K562 (cell line): ENCODE data around the gene ZNF655. TPM values are rescaled to one million over a fixed set of nuclear protein-coding genes. Genes with fewer than 3 reads are reported as not detected.

Source experiments
- BRCA1 ChIP-seq, 2 experiments: fragments of 450-650 bp in 1 of 2; sonication (generic) in 1 of 2; formaldehyde crosslinking in 1 of 2; IDR thresholded peaks; 2 replicates each; pipeline versions ENCODE4 v1.5.0 to v1.6.1; 2017 to 2020; ENCODE audit warnings: mild to moderate bottlenecking in 1 of 2, missing genetic modification reagents in 1 of 2
- HDGF ChIP-seq: fragments of 450-650 bp; IDR thresholded peaks from 2 replicates; pipeline ENCODE4 v1.6.1; 2016
- IRF9 ChIP-seq: fragments of 450-650 bp; IDR thresholded peaks from 2 replicates; pipeline ENCODE4 v1.6.1; 2016; ENCODE audit warnings: missing biosample characterization, missing genetic modification characterization
- LCOR ChIP-seq: sonication (generic); formaldehyde crosslinking; IDR thresholded peaks from 2 replicates; pipeline ENCODE4 v1.8.0; 2022; ENCODE audit warnings: mild to moderate bottlenecking, missing genetic modification reagents
- MXI1 ChIP-seq: IDR thresholded peaks from 2 replicates; pipeline ENCODE4 v1.6.1; 2011; ENCODE audit warnings: low read depth, mild to moderate bottlenecking, improper control_type of control experiment, low read length
- NCOA2 ChIP-seq, 2 experiments: fragments of 450-650 bp; IDR thresholded peaks; 2 replicates each; pipeline ENCODE4 v1.6.1; 2018; ENCODE audit warnings: mild to moderate bottlenecking in 2 of 2, moderate library complexity in 1 of 2; ENCODE audit not compliant: partially characterized antibody in 2 of 2
- NFXL1 ChIP-seq: fragments of 450-650 bp; formaldehyde crosslinking; IDR thresholded peaks from 2 replicates; pipeline ENCODE4 v1.4.0; 2021; ENCODE audit warnings: mild to moderate bottlenecking
- PRDM10 ChIP-seq: fragments of 450-650 bp; IDR thresholded peaks from 2 replicates; pipeline ENCODE4 v1.6.1; 2018; ENCODE audit not compliant: partially characterized antibody
- SIRT6 ChIP-seq: IDR thresholded peaks from one replicate; pipeline ENCODE4 v1.6.1; 2012; ENCODE audit warnings: low read depth, mild to moderate bottlenecking, control low read depth, inconsistent platforms, low read length, moderate library complexity
- SMARCC2 ChIP-seq: fragments of 450-650 bp; IDR thresholded peaks from 2 replicates; pipeline ENCODE4 v1.6.1; 2017; ENCODE audit warnings: antibody characterized with exemption, moderate library complexity, mild to moderate bottlenecking, low read depth
- SMC3 ChIP-seq: conservative IDR thresholded peaks from 2 replicates; pipeline ENCODE4 v1.6.1; 2011; ENCODE audit warnings: low read depth, low read length, improper control_type of control experiment; ENCODE audit not compliant: insufficient read depth
- SREBF2 ChIP-seq: sonication (generic); formaldehyde crosslinking; IDR thresholded peaks from 2 replicates; pipeline ENCODE4 v1.4.0; 2020; ENCODE audit warnings: mild to moderate bottlenecking, missing genetic modification reagents
- SUPT5H ChIP-seq: fragments of 450-650 bp; IDR thresholded peaks from 2 replicates; pipeline ENCODE4 v1.6.1; 2016
- TAF1 ChIP-seq: IDR thresholded peaks from 2 replicates; pipeline ENCODE4 v1.6.1; 2011; ENCODE audit warnings: mild to moderate bottlenecking, low read length, moderate library complexity; ENCODE audit not compliant: insufficient read depth, control insufficient read depth, severe bottlenecking; ENCODE audit errors: extremely low read depth
- ZBTB12 ChIP-seq: fragments of 250-450 bp; sonication (Bioruptor Pico); IDR thresholded peaks from 2 replicates; pipeline ENCODE4 v1.4.0; 2020
- ZNF224 ChIP-seq: sonication (generic); formaldehyde crosslinking; IDR thresholded peaks from 2 replicates; pipeline ENCODE4 v1.8.0; 2022; ENCODE audit warnings: mild to moderate bottlenecking, missing genetic modification reagents
- ZNF282 ChIP-seq: sonication (generic); formaldehyde crosslinking; IDR thresholded peaks from 2 replicates; pipeline ENCODE4 v1.8.1; 2023; ENCODE audit warnings: missing genetic modification reagents
- ZNF354B ChIP-seq: fragments of 250-450 bp; sonication (Bioruptor Pico); IDR thresholded peaks from 2 replicates; pipeline ENCODE4 v1.4.0; 2020
- polyA plus RNA-seq, 8 experiments: library from polyadenylated mRNA; depleted of rRNA in 4 of 8; stranded (reverse) in 5 of 8; unstranded in 3 of 8; fragments of >200 nt; fragmentation: Nextera tagmentation in 2 of 8; fragmentation: Illumina TruSeq in 1 of 8; extraction: Ambion mirVana in 2 of 8; extraction: Trizol in 1 of 8; gene quantifications; 2 replicates each; pipeline versions ENCODE4 v1.2.1 to v1.2.3, GENCODE V29; 2011 to 2014; ENCODE audit warnings: inconsistent platforms in 1 of 8, missing spikeins in 1 of 8
- total RNA-seq, 7 experiments: library from RNA; depleted of rRNA in 6 of 7; stranded (reverse); fragments of >200 nt in 6 of 7; fragmentation: Illumina TruSeq in 2 of 7; extraction: Trizol in 2 of 7; gene quantifications; 2 replicates each; pipeline versions ENCODE4 v1.2.1 to v1.2.3, GENCODE V29; 2011 to 2021; ENCODE audit warnings: low replicate concordance in 1 of 7
- TF ChIP-seq, protein P1 (sequence below): fragments of 450-650 bp; IDR thresholded peaks from 2 replicates; pipeline ENCODE4 v1.6.1; 2016; ENCODE audit warnings: low read depth, mild to moderate bottlenecking, moderate library complexity
- TF ChIP-seq, protein P2 (sequence below): fragments of 250-450 bp; sonication (Bioruptor Pico); IDR thresholded peaks from 2 replicates; pipeline ENCODE4 v1.8.0; 2022; ENCODE audit warnings: moderate library complexity, mild to moderate bottlenecking, inconsistent platforms

The ZNF655 gene
- total and polyA plus RNA-seq, 9 of the 15 experiments (the other 6 are each of a cell fraction or from before 2014, with no cell fraction given): 25.7 to 130 (median 95.2) TPM

DNA sequence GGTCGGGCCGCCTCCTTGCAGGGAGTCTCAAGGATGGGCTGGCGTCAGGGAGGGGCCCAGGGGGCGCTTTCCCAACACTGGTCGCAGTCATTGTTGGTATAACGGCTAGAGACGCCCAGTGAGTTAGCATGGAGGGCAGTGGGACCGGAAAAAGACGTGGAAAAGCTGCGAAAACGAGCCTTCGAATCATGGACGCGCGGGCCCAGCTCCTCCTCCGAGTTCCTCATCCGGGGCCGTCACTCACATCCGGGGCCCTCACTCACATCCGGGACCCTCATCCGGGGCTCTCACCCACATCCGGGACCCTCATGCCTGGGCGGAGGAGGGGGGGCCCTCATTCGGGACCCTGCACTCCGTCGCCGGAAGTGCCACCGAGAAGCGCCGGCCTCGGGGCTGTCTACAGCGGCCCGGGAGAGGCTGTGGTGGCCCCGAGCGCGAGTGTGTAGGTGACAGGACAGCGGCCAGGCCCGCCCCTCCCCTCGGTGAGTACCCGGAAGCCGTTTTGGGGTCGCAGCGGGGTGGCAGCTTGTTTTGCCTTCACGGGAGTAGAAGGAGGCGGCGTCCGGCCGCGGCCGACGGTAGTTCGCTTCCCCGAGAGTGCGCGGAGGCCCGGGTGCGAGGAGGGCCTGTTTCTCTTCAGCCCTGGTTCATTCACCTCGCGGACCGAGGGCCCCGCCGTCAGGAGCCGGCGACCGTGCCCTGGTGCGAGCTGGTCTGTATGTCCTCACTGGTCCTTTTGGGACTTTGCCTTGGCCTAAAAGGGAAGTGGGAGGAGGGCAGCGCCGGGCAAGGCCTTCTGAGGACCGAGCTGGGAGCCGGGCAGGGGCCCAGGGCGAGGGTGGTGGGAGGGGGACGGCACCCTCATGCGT is at the start of gene ZNF655 (continued):
- TF ChIP-seq ZNF282 (CRISPR knock-in tag): no peak
- TF ChIP-seq NCOA2 (IDR thresholded peaks at IDR 0.05; ENCODE audit: partially characterized antibody in 2 of 2): no peak
- TF ChIP-seq SIRT6: no peak
- no peak for TF ChIP-seq SMARCC2
- peak; percentile 91 for TF ChIP-seq TAF1
- no peak for TF ChIP-seq NFXL1 (CRISPR knock-in tag)
- no peak for TF ChIP-seq ZNF224 (CRISPR knock-in tag)
- TF ChIP-seq, protein P1, sequence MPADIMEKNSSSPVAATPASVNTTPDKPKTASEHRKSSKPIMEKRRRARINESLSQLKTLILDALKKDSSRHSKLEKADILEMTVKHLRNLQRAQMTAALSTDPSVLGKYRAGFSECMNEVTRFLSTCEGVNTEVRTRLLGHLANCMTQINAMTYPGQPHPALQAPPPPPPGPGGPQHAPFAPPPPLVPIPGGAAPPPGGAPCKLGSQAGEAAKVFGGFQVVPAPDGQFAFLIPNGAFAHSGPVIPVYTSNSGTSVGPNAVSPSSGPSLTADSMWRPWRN: no peak
- TF ChIP-seq ZBTB12: no peak
- TF ChIP-seq IRF9: no peak
- TF ChIP-seq SUPT5H: peak; percentile 96
- TF ChIP-seq, protein P2, sequence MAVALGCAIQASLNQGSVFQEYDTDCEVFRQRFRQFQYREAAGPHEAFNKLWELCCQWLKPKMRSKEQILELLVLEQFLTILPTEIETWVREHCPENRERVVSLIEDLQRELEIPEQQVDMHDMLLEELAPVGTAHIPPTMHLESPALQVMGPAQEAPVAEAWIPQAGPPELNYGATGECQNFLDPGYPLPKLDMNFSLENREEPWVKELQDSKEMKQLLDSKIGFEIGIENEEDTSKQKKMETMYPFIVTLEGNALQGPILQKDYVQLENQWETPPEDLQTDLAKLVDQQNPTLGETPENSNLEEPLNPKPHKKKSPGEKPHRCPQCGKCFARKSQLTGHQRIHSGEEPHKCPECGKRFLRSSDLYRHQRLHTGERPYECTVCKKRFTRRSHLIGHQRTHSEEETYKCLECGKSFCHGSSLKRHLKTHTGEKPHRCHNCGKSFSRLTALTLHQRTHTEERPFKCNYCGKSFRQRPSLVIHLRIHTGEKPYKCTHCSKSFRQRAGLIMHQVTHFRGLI: no peak
- TF ChIP-seq MXI1: no peak
- TF ChIP-seq LCOR: peak; percentile 39
- peak; percentile 24; the same call in 1 of the 2 replicates for TF ChIP-seq SMC3
- TF ChIP-seq BRCA1 (IDR thresholded peaks at IDR 0.05): no peak
- TF ChIP-seq BRCA1 (CRISPR knock-in tag; IDR thresholded peaks at IDR 0.05): no peak
- TF ChIP-seq PRDM10: peak; percentile 26
- no peak for TF ChIP-seq HDGF
- TF ChIP-seq SREBF2 (CRISPR knock-in tag): no peak
- no peak for TF ChIP-seq ZNF354B (CRISPR knock-in tag)
